ENCODE measurements around the gene KAT2B.

GRCh38 chr3:20064796-20065564 lies 24.7 kb downstream of the KAT2B start:
- TF ChIP-seq CTCF (IDR thresholded peaks at IDR 0.05) = no peak
- no peak for TF ChIP-seq POLR2A (IDR thresholded peaks at IDR 0.05)
